Esophagus muscularis mucosa (tissue), 4 donors: ENCODE results near the gene CALR. TPM values are rescaled to one million over a fixed set of nuclear protein-coding genes. Genes with fewer than 3 reads are reported as not detected.
A peak's percentile ranks its signal among the peaks of the same experiment; 100 is the strongest.
"Not testable (repeated sequence)": the region's sequence is repeated elsewhere in the genome, so short reads cannot be mapped to it uniquely, and the experiment has no call there.

Experiments
- DNase-seq: peaks from one replicate; pipeline ENCODE4 v3.0.0-alpha.2; 2017; ENCODE audit errors: extremely low spot score
- H3K27ac ChIP-seq, 4 donors: fragments of 200-600 bp; sonication (generic); replicated peaks in 1 of 4; 1 replicate in 3 of 4; 2 replicates in 1 of 4; pipeline ENCODE4 v1.5.1; 2016 to 2019; ENCODE audit warnings: mild to moderate bottlenecking in 1 of 4
- H3K27me3 ChIP-seq, 4 donors: fragments of 200-600 bp; sonication (generic); one replicate each; pipeline versions ENCODE4 v1.5.1 to v1.6.0; 2016 to 2019
- H3K36me3 ChIP-seq, 4 donors: fragments of 200-600 bp; sonication (generic); one replicate each; pipeline ENCODE4 v1.5.1; 2016 to 2019
- H3K4me1 ChIP-seq, 4 donors: fragments of 200-600 bp; sonication (generic); one replicate each; pipeline ENCODE4 v1.5.1; 2016 to 2019
- H3K4me3 ChIP-seq, 4 donors: fragments of 200-600 bp; sonication (generic); 1 replicate in 2 of 4; 2 replicates in 2 of 4; pipeline ENCODE4 v1.5.1; 2016 to 2019; ENCODE audit warnings: mild to moderate bottlenecking in 4 of 4, moderate library complexity in 1 of 4
- H3K9me3 ChIP-seq, 4 donors: fragments of 200-600 bp; sonication (generic); 1 replicate in 3 of 4; 2 replicates in 1 of 4; pipeline ENCODE4 v1.5.1; 2016 to 2019
- CTCF ChIP-seq, 3 experiments: fragments of 200-600 bp in 2 of 3; fragments of 450-650 bp in 1 of 3; sonication (generic) in 2 of 3; IDR thresholded peaks; one replicate each; pipeline ENCODE4 v1.5.1; 2017 to 2019; ENCODE audit warnings: antibody characterized with exemption in 3 of 3, mild to moderate bottlenecking in 2 of 3, moderate library complexity in 1 of 3
- EP300 ChIP-seq: sonication (generic); formaldehyde crosslinking; IDR thresholded peaks from one replicate; pipeline ENCODE4 v1.6.1; 2017; ENCODE audit warnings: antibody characterized with exemption
- POLR2A ChIP-seq: fragments of 450-650 bp; IDR thresholded peaks from one replicate; pipeline ENCODE4 v1.6.1; 2017; ENCODE audit warnings: antibody characterized with exemption, moderate library complexity, mild to moderate bottlenecking, low read depth
- POLR2AphosphoS5 ChIP-seq, 2 donors: sonication (generic); formaldehyde crosslinking; IDR thresholded peaks; one replicate each; pipeline ENCODE4 v1.6.1; 2017; ENCODE audit warnings: antibody characterized with exemption in 2 of 2
- WGBS: methylation state at CpG from one replicate; pipeline ENCODE4 v1.1.5; 2018; 5-methylcytosine and 5-hydroxymethylcytosine counted together
- intact Hi-C: fragments of 100-400 bp; cut with DNase I; formaldehyde crosslinking; loops from one replicate; pipeline ENCODE4 v1.15.1; 2023
- total RNA-seq, 4 donors: library from RNA; depleted of rRNA; stranded (reverse); fragments of >200 nt; gene quantifications; one replicate each; pipeline versions ENCODE4 v1.1.0 to v1.2.1, GENCODE V29; 2016

CALR gene
- total RNA-seq, 4 donors from 2014 or later = 200 to 300 (median 270) TPM

- no peaks in the 10 kb centered on the region for H3K9me3 ChIP-seq
- H3K36me3 ChIP-seq = peaks cover 31 to 78% (median 72%) of the 10 kb centered on the region in 4 donors
- peaks cover 39 to 71% (median 54%) of the 10 kb centered on the region in 4 donors for H3K4me1 ChIP-seq
- no peak overlapping the region for H3K4me3 ChIP-seq
- TF ChIP-seq POLR2A (no peak), CTCF (IDR thresholded peaks at IDR 0.05) (no peak), POLR2AphosphoS5 (IDR thresholded peaks at IDR 0.05) (no peak), EP300 (no peak)
- H3K27ac ChIP-seq = peak overlapping the region; percentile 41 to 96 (median 53)
- H3K27me3 ChIP-seq = no peaks in the 10 kb centered on the region
- WGBS = 53% methylated on average over 12 of the region's 12 CpGs
- no peak for DNase-seq
- intact Hi-C loops = no loop called here
Observed at GRCh38 chr19:12952488-12953137, 14.2 kb downstream of the CALR start.

GRCh38 chr19:12953138-12953798 is 14.9 kb downstream of the CALR start:
- H3K36me3 ChIP-seq = peaks cover 28 to 71% (median 66%) of the 10 kb centered on the region in 4 donors

GRCh38 chr19:12953799-12954611 is 15.6 kb downstream of the CALR start:
- intact Hi-C loops = no loop called here
- Histone ChIP-seq H3K27me3 (no peaks in the 10 kb centered on the region), H3K4me1 (peaks cover 39 to 61% (median 51%) of the 10 kb centered on the region in 4 donors), H3K9me3 (no peaks in the 10 kb centered on the region), H3K4me3 (no peak overlapping the region), H3K27ac (peak overlapping the region in 3 of 4 donors; percentile 45 to 96 (median 61)), H3K36me3 (peaks cover 21 to 64% (median 59%) of the 10 kb centered on the region in 4 donors)
- no peak for DNase-seq
- 54% methylated on average over 11 of the region's 12 CpGs for WGBS
- TF ChIP-seq POLR2AphosphoS5 (IDR thresholded peaks at IDR 0.05) = no peak
- no peak for TF ChIP-seq POLR2A
- no peak for TF ChIP-seq CTCF (IDR thresholded peaks at IDR 0.05)
- TF ChIP-seq EP300 = no peak

More at GRCh38 chr19:12953138-12953798, 14.9 kb downstream of the CALR start:
- no peak for DNase-seq
- TF ChIP-seq POLR2A = no peak
- TF ChIP-seq POLR2AphosphoS5 (IDR thresholded peaks at IDR 0.05) = no peak
- TF ChIP-seq EP300 = no peak
- TF ChIP-seq CTCF (IDR thresholded peaks at IDR 0.05) = no peak
- H3K27me3 ChIP-seq = no peaks in the 10 kb centered on the region
- no peak overlapping the region for H3K4me3 ChIP-seq
- WGBS = 12% methylated on average over 7 of the region's 11 CpGs
- peak overlapping the region; percentile 41 to 96 (median 53) for H3K27ac ChIP-seq
- H3K4me1 ChIP-seq = peaks cover 39 to 67% (median 51%) of the 10 kb centered on the region in 4 donors
- H3K9me3 ChIP-seq = no peaks in the 10 kb centered on the region
- intact Hi-C loops = no loop called here

GRCh38 chr19:12954612-12954962 is 16.2 kb downstream of the CALR start:
- H3K4me3 ChIP-seq = no peak overlapping the region
- H3K4me1 ChIP-seq = peaks cover 39 to 61% (median 51%) of the 10 kb centered on the region in 4 donors
- H3K27me3 ChIP-seq = no peaks in the 10 kb centered on the region
- peaks cover 15 to 58% (median 53%) of the 10 kb centered on the region in 4 donors for H3K36me3 ChIP-seq
- peak overlapping the region in 2 of 4 donors; percentile 45 to 96 for H3K27ac ChIP-seq
- DNase-seq = no peak
- no peaks in the 10 kb centered on the region for H3K9me3 ChIP-seq
- TF ChIP-seq EP300 (no peak), POLR2AphosphoS5 (IDR thresholded peaks at IDR 0.05) (no peak)
- intact Hi-C loops = no loop called here
- WGBS = 63% methylated on average over 1 of the region's 1 CpG

- WGBS = 83% methylated on average over 9 of the region's 9 CpGs
- H3K9me3 ChIP-seq, intact Hi-C loops, DNase-seq, H3K27me3 ChIP-seq: not testable (repeated sequence)
- peak overlapping the region; percentile 89 to 96 (median 91) for H3K27ac ChIP-seq
- peaks cover 5 to 48% (median 43%) of the 10 kb centered on the region in 4 donors for H3K36me3 ChIP-seq
- H3K4me1 ChIP-seq = peaks cover 39 to 61% (median 51%) of the 10 kb centered on the region in 4 donors
- peak overlapping the region in 3 of 4 donors; percentile 84 to 98 (median 94) for H3K4me3 ChIP-seq
Observed at GRCh38 chr19:12955575-12955974, 17.2 kb downstream of the CALR start.
